NB4 (cell line): ENCODE results near the gene NOC2L.

Source experiments
- DNase-seq: peaks from one replicate; pipeline ENCODE4 v3.0.0; 2010; ENCODE audit warnings: low read depth
- H3K4me3 ChIP-seq: one replicate; pipeline ENCODE4 v1.5.1; 2011; ENCODE audit warnings: mild to moderate bottlenecking, low read depth, low read length, moderate library complexity
- MYC ChIP-seq: IDR thresholded peaks from 2 replicates; pipeline ENCODE4 v1.6.1; 2011; ENCODE audit warnings: low read depth, low read length
- POLR2A ChIP-seq: IDR thresholded peaks from 2 replicates; pipeline ENCODE4 v1.6.1; 2011; ENCODE audit warnings: mild to moderate bottlenecking; ENCODE audit not compliant: insufficient read length; ENCODE audit errors: extremely low read depth
- TF ChIP-seq, protein P1 (sequence below): IDR thresholded peaks from 2 replicates; pipeline ENCODE4 v1.6.1; 2011; ENCODE audit warnings: low read depth, low read length
- TF ChIP-seq, protein P2 (sequence below): IDR thresholded peaks from one replicate; pipeline ENCODE4 v1.5.1; 2012; ENCODE audit warnings: low read depth, low read length

NOC2L gene

DNA sequence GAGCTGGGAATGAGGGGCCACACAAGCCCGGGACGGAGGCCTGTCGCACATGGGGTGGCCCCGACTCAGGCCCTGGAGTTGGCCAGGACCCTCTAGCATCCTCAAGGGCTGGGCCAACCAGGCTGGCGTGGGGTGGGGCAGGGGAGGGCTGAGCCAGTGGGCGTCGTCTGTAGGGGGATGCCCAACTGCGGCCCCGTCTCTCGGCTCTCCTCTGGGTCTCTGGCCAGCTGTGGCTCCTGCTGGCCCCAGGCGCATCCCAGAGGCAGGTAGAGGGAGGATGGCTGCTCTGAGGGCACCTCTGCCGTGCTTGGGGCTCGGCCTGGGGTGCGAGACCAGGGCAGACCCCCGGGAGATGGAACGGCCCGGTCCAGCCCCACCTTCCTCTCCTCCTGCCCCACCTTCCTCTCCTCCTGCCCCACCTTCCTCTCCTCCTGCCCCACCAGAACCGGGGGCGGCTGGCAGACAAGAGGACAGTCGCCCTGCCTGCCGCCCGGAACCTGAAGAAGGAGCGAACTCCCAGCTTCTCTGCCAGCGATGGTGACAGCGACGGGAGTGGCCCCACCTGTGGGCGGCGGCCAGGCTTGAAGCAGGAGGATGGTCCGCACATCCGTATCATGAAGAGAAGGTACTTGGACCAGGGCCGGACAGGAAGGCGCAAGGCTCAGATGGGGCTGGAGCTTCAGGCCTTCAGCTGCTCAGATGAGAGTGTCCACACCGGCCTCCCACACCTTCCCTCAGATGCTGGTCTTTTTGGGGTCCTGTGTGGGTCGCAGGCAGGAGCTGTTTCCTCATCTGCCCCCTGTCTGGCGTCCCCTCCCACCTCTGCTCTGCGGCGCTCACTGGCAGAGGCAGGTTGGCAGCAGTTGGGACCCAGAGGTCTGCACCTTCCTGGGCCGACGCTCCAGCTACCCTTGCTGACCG lies 29.1 kb downstream of the NOC2L start:
- DNase-seq, result no peak
- H3K4me3 ChIP-seq, result no peak overlapping the region
- TF ChIP-seq MYC (no peak), POLR2A (no peak)
- TF ChIP-seq, protein P1, sequence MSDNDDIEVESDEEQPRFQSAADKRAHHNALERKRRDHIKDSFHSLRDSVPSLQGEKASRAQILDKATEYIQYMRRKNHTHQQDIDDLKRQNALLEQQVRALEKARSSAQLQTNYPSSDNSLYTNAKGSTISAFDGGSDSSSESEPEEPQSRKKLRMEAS, result no peak
- TF ChIP-seq, protein P2, sequence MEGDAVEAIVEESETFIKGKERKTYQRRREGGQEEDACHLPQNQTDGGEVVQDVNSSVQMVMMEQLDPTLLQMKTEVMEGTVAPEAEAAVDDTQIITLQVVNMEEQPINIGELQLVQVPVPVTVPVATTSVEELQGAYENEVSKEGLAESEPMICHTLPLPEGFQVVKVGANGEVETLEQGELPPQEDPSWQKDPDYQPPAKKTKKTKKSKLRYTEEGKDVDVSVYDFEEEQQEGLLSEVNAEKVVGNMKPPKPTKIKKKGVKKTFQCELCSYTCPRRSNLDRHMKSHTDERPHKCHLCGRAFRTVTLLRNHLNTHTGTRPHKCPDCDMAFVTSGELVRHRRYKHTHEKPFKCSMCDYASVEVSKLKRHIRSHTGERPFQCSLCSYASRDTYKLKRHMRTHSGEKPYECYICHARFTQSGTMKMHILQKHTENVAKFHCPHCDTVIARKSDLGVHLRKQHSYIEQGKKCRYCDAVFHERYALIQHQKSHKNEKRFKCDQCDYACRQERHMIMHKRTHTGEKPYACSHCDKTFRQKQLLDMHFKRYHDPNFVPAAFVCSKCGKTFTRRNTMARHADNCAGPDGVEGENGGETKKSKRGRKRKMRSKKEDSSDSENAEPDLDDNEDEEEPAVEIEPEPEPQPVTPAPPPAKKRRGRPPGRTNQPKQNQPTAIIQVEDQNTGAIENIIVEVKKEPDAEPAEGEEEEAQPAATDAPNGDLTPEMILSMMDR, result no peak

DNA sequence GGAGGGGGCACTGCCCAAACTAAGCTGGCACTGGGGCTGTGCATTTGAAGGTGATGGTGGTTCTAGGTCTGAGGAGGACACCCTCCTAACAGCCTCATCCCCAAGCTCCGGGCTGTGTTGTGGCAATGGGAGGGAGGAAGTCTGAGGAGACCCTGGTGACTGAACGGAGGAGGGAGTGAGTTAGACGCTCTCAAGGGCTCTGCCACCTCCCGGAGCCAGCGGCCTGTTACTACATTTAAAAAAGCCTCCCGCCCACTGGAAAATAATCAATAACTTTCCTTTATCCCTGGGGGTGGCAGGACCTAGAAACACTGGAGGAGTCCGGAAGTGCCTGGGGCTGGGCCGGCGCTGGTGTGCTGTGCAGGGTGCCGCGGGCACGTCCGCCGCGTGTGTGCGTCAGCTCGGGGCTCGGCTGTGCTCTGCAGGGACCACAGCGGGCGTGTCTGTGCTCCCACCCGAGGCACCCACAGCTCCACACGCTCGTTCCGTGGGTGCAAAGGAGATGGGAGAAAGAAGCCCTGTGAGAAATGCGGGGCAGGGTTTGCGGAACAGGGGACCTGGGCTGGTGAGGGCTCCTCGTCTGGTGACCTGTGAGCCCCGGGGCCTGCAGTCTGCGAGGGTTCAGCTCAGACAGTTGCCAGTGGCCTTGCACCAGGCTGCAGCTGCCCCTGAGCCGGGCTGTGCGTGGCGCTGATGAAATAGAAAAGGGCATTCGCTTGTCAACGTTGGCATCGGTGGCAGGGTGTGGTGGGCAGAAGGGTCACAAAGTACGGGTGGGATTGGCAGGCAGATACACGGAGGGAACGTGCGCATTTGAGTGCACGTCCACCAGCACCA lies 30.0 kb downstream of the NOC2L start:
- no peak overlapping the region for H3K4me3 ChIP-seq
- TF ChIP-seq, protein P2, result no peak
- no peak for TF ChIP-seq POLR2A
- TF ChIP-seq, protein P1, result no peak
- TF ChIP-seq MYC, result no peak
- DNase-seq, result peak; percentile 53

- H3K4me3 ChIP-seq, result no peak overlapping the region
- TF ChIP-seq, protein P1, result no peak
- TF ChIP-seq, protein P2, result no peak
- TF ChIP-seq MYC, result no peak
- no peak for TF ChIP-seq POLR2A
- no peak for DNase-seq
Measured at GRCh38 chr1:927748-928147, 31.3 kb downstream of the NOC2L start.

GRCh38 chr1:927234-927633 lies 31.8 kb downstream of the NOC2L start:
- H3K4me3 ChIP-seq, result no peak overlapping the region
- no peak for DNase-seq
- TF ChIP-seq MYC, result no peak
- TF ChIP-seq POLR2A, result no peak
- TF ChIP-seq, protein P2, result no peak
- TF ChIP-seq, protein P1, result no peak

DNA sequence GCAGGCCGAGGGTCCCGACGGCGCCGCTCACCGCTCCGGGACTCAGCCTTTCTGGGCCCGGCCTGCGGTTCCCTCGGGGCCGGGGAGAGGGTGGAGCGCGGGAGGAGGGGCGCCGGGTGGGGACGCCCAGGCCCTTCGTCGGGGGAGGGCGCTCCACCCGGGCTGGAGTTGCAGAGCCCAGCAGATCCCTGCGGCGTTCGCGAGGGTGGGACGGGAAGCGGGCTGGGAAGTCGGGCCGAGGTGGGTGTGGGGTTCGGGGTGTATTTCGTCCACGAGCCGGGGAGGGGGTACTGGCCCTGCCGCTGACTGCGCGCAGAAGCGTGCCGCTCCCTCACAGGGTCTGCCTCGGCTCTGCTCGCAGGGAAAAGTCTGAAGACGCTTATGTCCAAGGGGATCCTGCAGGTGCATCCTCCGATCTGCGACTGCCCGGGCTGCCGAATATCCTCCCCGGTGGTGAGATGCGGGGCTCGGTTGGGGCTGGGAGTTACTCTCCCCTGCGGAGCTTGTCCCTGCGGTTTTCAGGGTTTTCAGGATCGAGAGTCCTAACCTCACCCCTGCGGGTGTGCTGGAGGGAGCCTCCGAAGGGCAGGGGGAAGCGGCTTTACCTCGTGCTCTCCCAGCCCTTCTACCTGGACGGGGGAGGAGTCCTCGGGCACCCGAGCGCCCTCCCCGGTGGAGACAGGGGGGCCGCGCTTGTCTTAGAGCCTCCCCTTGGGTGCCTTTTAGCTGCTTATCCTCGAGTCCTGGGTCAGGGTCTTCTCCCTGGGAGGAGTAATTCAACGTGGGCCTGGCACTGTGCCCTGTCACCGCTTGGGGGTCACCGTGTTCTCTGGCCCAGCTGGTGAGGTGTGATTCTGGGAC lies 33.3 kb downstream of the NOC2L start:
- TF ChIP-seq MYC, result no peak
- TF ChIP-seq, protein P1, result no peak
- TF ChIP-seq, protein P2, result no peak
- no peak overlapping the region for H3K4me3 ChIP-seq
- DNase-seq, result peak; percentile 40
